Stomach (tissue), 4 donors: ENCODE measurements around the gene KHNYN.

Experiments
- EP300 ChIP-seq: sonication (generic); formaldehyde crosslinking; IDR thresholded peaks from one replicate; pipeline ENCODE4 v1.6.1; 2017; ENCODE audit warnings: antibody characterized with exemption
- POLR2A ChIP-seq, 4 donors: fragments of 450-650 bp; IDR thresholded peaks; one replicate each; pipeline ENCODE4 v1.6.1; 2016; ENCODE audit warnings: antibody characterized with exemption in 4 of 4, control low read depth in 2 of 4, mild to moderate bottlenecking in 1 of 4, moderate library complexity in 1 of 4
- TF ChIP-seq, protein P1 (sequence below), 7 experiments: fragments of 450-650 bp in 4 of 7; fragments of 200-600 bp in 3 of 7; sonication (generic) in 3 of 7; IDR thresholded peaks; one replicate each; pipeline ENCODE4 v1.5.1; 2016 to 2019; ENCODE audit warnings: antibody characterized with exemption in 7 of 7, control low read depth in 2 of 7, mild to moderate bottlenecking in 1 of 7

DNA sequence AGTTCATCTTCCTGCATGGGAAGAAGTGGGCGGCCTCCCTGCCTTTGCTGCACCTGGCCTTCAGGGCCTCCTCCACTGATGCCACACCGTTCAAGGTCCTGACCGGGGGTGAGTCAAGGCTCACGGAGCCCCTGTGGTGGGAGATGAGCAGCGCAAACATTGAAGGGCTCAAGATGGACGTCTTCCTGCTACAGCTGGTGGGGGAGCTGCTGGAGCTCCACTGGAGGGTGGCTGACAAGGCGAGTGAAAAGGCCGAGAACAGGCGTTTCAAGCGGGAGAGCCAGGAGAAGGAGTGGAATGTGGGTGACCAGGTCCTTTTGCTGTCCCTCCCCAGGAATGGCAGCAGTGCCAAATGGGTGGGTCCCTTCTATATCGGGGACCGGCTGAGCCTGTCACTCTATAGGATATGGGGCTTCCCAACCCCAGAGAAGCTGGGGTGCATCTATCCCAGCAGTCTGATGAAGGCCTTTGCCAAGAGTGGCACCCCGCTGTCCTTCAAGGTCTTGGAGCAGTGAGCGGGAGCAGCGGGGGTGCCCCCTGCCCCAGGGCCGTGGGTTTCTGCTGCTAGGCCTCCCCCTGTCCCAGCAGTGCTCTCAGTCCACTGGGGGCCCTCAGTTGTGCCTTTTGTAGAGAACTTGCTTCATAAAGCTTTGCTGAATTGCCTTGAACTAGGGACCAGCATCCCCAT lies 12.7 kb upstream of the KHNYN start:
- TF ChIP-seq EP300 (no peak), POLR2A (IDR thresholded peaks at IDR 0.05) (no peak)
- TF ChIP-seq, protein P1, sequence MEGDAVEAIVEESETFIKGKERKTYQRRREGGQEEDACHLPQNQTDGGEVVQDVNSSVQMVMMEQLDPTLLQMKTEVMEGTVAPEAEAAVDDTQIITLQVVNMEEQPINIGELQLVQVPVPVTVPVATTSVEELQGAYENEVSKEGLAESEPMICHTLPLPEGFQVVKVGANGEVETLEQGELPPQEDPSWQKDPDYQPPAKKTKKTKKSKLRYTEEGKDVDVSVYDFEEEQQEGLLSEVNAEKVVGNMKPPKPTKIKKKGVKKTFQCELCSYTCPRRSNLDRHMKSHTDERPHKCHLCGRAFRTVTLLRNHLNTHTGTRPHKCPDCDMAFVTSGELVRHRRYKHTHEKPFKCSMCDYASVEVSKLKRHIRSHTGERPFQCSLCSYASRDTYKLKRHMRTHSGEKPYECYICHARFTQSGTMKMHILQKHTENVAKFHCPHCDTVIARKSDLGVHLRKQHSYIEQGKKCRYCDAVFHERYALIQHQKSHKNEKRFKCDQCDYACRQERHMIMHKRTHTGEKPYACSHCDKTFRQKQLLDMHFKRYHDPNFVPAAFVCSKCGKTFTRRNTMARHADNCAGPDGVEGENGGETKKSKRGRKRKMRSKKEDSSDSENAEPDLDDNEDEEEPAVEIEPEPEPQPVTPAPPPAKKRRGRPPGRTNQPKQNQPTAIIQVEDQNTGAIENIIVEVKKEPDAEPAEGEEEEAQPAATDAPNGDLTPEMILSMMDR (IDR thresholded peaks at IDR 0.05): no peak
